ENCODE results near the gene SLC11A1.

The SLC11A1 gene

DNA sequence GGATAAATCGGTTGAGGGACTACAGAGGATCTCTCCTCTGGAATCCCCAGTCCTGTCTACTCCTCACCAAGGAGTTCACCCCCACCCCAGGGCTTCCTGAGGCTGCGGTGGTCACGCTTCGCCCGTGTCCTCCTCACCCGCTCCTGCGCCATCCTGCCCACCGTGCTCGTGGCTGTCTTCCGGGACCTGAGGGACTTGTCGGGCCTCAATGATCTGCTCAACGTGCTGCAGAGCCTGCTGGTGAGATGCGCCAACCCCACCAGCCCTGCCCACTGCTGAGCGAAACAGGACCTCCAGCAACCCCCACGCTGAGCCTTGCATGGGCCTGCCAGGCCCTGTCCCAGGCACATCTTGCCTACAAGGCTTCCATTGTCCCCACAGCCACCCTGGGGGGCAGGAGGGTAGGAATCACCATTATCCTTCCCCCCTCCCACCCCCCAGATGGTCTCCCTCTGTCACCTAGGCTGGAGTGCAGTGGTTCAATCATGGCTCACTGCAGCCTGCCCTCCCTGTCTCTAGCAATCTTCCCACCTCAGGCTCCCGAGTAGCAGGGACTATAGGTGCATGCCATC is 10.9 kb downstream of the SLC11A1 start:
- DNase-seq (ENCODE audit: low read depth in 2 of 3, low spot score in 2 of 3): no peak

DNA sequence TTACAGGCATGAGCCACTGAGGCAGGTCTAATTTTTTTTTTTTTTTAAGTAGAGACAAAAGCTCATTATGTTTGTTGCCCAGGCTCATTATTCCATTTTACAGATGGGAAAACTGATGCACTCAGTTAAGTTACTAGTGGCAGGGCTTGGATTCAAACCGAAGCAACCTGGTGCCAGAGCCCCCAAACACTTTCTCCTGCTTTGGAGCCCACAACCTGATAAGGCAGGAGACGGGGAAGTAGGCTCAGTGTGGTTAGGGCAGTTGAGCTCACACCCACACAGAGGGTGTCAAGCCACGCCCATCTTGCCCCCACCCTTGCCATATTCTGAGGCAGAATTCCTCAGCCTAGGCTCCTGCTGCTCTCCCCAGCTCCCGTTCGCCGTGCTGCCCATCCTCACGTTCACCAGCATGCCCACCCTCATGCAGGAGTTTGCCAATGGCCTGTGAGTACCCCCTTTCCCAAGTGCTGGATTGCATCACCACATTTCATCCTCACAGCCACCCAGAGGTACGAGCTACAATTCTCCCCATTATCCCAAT is 11.7 kb downstream of the SLC11A1 start:
- no peak for DNase-seq (ENCODE audit: low read depth in 2 of 3, low spot score in 2 of 3)

DNA sequence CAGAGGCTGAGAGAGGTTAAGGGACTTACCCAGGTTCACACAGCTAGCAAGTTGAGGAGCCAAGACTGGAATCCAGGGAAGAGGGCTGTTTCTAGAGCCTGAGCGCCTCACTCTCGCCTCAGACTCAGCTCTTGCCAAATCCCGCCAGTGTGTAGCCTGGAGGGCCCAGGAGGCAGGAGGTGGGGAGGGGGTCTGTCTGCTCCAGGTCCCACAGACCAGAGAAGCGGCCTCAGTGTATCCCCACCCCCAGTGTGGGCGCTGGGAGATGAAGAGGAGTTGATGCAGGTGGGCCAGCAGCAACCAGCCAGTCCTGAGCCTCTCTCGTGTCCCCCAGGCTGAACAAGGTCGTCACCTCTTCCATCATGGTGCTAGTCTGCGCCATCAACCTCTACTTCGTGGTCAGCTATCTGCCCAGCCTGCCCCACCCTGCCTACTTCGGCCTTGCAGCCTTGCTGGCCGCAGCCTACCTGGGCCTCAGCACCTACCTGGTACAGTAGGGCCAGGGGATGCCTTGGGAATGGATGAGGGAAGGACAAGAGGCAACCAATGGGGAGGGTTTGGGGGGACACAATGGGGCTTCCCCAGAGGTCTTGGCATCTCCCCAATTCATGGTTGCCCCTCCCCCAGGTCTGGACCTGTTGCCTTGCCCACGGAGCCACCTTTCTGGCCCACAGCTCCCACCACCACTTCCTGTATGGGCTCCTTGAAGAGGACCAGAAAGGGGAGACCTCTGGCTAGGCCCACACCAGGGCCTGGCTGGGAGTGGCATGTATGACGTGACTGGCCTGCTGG is 12.4 kb downstream of the SLC11A1 start:
- no peak for DNase-seq (ENCODE audit: low read depth in 2 of 3, low spot score in 2 of 3)

DNA sequence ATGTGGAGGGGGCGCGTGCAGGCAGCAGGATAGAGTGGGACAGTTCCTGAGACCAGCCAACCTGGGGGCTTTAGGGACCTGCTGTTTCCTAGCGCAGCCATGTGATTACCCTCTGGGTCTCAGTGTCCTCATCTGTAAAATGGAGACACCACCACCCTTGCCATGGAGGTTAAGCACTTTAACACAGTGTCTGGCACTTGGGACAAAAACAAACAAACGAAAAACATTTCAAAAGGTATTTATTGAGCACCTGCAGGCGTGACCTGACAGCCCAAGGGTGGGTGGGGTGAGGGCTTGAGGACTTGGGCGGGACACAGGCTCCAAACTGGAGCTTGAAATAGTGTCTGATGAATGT is 13.0 kb downstream of the SLC11A1 start:
- DNase-seq (ENCODE audit: low read depth in 2 of 3, low spot score in 2 of 3): no peak

DNA sequence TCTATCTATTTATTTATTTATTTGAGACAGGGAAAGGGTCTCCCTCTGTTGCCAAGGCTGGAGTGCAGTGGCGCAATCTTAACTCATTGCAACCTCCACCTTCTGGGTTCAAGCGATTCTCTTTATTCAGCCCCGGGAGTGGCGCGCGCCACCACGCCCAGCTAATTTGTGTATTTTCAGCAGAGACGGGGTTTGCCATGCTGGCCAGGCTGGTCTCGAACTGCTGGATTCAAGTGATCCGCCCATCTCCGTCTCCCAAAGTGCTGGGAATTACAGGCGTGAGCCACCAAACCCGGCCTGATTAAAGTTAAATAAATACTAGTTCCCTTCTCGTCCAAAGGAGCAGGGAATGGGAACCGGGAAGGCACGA is 13.4 kb downstream of the SLC11A1 start:
- DNase-seq (ENCODE audit: low read depth in 2 of 3, low spot score in 2 of 3): no peak

DNA sequence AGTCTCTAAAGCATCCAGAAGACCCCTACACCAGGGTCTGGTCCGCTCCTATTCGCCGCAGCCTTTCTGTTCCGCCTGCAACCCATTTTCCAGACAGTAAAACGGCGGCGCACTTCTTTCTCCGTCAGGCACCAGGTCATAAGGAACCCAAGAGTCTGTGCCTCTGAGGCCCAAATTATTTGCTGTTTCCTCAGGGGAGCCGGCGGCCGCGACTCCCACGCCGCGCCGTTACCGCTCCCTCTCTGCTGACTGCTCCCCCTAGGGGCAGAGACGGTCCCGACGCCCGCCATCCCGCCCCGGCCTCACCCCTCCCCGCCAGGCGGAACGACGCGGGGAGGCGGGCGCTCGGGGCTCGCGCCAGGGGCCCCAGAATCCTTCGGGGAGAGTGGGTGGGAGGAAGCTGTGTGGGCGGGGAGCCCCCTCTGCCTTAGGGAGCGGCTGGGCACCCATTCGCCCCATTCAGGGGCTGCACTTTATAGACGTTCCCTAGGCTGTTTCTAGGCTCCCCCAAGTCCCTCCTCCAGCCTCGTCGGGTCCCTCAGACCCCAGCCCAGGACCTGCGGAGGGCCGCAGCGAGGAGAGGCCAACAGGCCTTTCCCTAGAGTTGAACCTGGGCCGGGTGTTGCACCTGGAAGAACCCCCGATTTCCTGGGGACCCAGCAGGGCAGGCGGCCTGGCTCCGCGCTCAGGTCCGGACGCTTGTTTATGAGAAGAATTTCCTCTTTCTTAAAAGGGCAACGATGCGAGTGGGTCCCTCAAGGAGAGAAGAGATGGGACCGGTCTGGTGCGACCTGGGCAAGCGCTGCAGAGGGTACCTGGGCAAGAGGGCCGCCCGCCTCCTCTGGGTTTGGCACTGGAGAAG is 14.0 kb downstream of the SLC11A1 start:
- peak; percentile 76 to 87 (median 83) for DNase-seq (ENCODE audit: low read depth in 2 of 3, low spot score in 2 of 3)

DNA sequence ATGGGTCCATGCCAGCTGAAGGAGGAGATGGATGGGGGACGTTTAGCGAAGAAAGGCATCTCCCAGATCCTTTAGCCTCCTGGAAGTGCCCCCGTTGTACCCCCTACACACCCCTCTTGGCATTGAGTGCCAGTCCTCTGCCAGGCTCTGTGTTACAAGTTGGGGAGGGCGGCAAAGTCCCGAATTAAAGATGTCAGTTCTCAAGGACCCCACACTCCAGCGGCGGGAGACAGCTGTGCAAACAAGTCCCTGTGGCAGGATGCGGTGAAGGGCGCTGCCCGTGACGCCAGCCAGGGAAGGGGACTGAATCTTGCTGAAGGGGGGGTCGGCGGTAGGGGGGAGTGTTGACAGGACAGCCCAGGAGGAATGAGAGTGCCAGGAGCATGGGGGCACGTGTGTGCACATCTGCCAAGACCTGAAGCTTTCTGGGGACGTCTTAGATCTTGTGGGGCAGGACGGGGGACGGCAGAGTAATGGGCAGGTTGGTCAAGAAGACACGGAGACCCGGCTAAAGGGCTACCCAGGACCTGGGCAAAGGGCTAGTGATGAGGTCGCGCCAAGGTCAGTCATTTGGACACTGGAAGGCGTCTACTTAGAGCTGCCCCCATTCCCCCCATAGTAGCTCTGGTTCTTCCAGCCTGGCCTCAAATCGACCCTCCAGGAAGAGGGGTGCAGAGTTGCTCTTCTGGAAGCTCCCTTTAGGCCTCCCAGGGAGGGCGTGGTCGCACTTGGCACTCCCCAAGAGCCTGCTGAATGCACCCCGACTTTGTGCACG is 14.8 kb downstream of the SLC11A1 start:
- no peak for DNase-seq (ENCODE audit: low read depth in 2 of 3, low spot score in 2 of 3)

DNA sequence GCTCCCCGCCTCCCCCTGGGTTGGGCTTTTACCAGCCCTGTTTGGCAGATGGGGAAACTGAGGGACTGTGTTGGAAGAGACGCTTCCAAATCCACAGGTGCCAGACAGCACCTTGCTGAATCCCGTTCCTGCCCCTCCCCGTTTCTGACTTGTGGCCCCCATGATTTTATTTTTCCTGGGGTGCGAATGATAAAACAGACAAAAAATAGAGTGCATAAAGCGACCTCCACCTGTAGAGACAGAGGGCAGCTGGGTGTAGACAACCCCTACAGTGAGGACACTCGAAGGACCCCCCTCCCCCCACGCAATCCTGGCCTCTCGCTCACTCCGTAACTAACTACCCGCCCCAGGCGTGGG is 15.4 kb downstream of the SLC11A1 start:
- no peak for DNase-seq (ENCODE audit: low read depth in 2 of 3, low spot score in 2 of 3)

DNA sequence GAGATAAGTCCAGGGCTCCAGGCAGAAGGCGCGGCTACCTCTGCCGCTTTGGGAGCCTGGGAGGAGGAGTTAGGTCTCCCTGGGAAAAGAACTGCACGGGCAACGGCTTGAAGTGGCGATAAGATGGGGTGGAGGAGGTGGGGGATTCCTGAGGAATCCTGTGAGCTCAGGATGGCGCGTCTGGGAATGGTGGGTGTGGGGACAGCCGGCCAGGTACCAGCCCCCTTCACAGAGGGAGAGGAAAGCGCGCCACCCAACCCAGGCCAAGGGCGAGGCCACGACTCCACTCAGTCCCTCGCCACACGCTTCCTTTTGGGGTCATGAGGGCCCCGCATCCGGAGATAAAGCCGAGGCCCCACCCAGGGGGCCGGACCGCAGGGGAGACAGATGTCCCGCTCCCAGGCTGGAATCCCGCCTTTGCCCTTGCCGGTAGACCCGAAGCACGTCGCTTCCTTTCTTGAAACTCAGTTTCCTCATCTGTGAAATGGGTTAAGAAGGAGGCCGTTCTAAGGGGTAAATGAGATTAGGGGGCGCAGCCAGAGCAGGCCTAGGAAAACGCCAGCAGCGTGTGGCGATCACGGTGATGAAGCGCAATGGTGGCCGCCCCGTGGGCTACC is 15.9 kb downstream of the SLC11A1 start:
- DNase-seq (ENCODE audit: low read depth in 2 of 3, low spot score in 2 of 3): peak in 2 of 3 experiments; percentile 36 to 41

DNA sequence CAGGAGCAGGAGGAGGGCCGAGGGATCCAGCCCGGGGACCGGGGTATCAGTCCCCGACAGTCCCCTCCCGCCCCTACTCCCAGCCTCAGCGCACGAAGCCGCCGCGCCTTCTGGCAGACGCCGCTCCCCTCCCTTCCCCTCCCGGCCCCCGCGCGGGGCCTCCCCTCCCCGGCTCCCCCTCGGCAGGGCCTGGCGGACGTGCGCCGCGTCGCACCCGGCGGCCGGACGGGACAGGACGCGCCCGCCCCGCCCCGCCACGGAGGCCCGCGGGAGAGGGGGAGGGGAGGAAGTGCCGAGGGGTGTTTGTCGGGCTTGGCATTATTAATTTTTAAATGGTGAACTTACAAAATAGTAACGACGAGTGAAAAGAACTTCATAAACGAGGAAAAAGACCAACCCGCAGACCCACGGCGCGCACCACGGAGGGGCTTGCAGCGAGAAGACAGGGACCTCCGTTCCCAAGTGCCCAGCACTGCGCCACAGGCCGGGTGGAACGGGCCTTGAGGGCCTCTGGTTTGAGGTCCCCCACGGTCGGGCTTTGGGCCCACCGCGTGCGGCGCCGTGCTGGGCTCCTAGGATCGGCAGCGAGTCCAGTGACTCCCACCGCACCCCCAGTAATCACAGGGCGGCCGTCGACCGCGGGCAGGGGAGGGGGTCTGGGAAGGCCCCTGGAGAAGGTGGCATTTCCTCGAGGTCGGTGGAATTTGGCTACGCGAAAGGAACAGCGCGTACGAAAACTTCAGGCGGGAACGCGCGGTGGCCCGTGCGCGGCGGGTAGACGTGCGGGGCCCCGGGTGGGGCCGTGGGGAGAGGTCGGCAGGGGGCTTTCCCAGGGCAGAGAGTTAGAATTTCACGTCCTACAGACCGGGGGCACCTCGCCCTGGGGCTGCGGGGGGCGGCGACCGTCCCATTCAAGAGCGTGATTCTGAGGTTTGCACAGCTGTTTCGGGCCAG is 16.6 kb downstream of the SLC11A1 start:
- peak in 2 of 3 experiments; percentile 36 to 37 for DNase-seq (ENCODE audit: low read depth in 2 of 3, low spot score in 2 of 3)

DNA sequence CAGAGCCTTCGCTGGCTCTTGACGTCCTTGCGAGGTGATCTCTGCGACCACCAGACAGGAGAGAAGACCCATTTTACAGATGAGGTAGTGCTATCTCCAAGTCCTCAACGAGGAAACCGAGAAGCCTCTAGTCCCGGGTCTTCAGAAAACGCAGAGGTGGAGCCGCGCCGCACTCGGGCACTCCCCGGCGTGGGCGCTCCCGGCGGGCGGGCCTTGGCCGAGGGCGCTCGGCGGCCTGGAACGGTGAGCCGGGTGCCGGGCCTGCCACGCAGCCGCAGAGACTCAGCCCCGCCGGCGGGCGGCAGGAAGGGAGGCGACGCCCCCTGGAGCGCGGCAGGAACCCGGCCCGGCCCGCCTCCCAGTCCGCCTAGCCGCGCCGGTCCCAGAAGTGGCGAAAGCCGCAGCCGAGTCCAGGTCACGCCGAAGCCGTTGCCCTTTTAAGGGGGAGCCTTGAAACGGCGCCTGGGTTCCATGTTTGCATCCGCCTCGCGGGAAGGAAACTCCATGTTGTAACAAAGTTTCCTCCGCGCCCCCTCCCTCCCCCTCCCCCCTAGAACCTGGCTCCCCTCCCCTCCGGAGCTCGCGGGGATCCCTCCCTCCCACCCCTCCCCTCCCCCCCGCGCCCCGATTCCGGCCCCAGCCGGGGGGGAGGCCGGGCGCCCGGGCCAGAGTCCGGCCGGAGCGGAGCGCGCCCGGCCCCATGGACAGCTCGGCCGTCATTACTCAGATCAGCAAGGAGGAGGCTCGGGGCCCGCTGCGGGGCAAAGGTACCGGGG is 17.5 kb downstream of the SLC11A1 start, which contains the start of gene CTDSP1:
Gene CTDSP1, plus strand, starts transcription at position 478 of the 776 bp plus-strand sequence. Its CDS starts 223 bp downstream, at position 701.
- DNase-seq (ENCODE audit: low read depth in 2 of 3, low spot score in 2 of 3): peak; percentile 77 to 89 (median 84)

DNA sequence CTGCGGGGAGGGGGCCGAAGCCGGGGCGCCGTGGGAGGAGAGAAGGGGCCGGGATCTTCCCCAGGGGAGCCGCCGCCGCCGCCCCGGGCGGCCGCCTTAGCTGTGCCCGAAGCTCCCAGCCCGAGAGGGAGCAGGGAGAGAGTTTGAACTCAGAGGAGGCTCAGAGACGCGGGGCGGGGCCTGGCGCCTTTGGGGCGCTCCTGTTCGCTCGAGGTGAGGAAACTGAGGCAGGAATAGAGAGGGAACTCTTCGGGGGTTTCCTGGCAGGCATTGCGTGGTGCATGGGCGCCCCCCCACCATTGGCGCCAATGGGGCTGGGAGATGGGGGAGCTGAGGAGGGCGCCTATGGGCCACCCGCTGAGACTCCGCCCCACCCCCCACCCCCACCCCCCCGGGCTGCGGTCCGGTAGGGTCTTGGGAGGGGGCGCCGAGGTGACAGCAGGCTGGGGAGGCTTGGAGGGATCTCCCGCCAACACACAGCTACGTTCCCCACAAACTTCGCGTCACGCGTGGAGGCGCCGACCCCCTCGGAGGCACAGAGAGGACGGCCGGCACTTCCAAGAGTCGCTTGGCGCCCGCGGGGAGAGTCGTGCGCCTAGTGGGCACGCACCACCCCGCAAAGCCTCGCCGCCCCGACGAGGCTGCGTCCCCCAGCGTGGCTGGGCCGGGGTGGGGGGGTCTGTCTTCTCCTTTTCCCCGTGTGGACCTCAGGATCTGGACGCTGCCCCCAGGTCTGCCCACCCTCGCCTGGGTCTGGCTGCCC is 18.3 kb downstream of the SLC11A1 start:
- DNase-seq (ENCODE audit: low read depth in 2 of 3, low spot score in 2 of 3): no peak

DNA sequence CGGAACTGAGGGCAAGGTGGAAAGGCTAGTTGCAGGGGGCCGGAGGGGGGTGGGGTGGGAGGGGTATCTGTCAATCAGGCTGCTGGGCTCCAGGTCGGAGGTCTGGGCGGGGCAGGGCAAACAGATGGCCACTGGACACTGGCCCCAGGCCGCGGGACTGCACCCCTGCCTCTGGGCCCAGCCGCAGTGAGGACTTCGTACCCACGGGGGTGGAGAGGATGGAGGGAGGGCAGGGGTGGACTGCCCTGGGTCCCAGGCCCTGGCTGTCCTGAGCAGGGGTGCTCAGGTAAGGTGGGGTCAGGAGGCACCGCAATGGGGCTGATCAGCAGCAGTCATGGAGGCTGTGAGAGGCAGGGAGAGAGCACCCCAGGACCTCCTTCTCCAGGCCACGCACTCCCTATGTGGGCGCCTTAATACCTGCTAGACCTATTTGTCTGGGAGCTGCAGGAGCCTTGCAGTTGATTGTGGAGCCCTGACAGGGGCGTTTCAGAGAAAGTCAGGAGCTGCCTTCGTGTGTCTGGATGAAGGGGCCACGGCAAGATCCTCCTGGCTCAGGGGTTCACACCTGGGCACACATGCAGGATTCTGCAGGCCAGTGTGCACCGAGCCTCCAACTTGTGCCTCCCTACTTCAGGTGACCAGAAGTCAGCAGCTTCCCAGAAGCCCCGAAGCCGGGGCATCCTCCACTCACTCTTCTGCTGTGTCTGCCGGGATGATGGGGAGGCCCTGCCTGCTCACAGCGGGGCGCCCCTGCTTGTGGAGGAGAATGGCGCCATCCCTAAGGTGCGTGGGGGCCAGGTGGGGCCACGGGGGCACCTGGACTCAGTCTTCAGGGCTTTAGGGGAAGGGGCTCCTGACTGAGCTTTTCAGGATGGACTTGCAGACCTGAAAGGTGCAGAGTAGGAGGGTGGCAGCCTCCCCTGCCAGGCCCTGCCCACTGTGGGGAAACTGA is 19.1 kb downstream of the SLC11A1 start:
- DNase-seq (ENCODE audit: low read depth in 2 of 3, low spot score in 2 of 3): no peak

DNA sequence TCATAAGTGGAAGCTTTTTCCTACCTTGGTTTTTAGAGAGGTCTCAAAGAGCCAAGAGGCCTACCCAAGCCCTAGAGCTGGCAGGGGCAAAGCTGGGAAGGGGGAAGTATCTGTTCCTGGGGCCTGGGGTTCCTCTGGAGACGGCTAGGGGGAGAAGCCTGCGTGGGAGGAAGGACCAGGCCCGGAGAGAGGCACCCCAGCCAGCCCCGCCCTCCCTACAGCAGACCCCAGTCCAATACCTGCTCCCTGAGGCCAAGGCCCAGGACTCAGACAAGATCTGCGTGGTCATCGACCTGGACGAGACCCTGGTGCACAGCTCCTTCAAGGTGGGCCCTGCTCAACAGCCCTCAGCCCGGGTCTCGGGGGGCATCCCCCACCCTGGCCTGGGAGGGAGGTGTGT is 19.8 kb downstream of the SLC11A1 start:
- DNase-seq (ENCODE audit: low read depth in 2 of 3, low spot score in 2 of 3): no peak

DNA sequence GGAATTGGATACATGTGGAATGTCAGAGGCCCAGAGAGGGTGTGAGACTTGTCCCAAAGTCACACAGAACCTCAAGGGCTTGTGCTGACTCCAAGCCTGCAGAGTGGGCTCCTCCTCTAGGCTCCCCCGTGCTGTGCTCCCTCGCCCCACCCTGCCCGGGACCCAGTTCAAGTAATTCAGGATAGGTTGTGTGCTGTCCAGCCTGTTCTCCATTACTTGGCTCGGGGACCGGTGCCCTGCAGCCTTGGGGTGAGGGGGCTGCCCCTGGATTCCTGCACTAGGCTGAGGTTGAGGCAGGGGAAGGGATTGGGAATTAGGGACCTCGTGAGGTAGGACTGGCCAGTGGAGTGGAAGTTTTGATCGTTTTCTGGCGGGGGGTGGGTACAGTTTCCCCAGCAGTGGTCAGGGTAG is 20.4 kb downstream of the SLC11A1 start:
- DNase-seq (ENCODE audit: low read depth in 2 of 3, low spot score in 2 of 3): no peak

DNA sequence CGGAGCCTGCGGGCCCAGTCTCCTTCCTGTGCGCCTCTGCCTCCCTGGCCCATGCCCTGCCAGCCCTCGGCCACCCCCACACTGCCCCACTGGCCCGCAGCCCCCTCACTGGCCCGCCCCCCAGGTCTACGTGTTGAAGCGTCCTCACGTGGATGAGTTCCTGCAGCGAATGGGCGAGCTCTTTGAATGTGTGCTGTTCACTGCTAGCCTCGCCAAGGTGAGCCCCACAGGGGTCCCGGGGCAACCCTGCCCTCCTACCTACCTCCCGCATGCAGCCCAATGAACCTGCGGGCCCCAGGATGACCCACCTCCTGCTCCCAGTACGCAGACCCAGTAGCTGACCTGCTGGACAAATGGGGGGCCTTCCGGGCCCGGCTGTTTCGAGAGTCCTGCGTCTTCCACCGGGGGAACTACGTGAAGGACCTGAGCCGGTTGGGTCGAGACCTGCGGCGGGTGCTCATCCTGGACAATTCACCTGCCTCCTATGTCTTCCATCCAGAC is 20.9 kb downstream of the SLC11A1 start:
- DNase-seq (ENCODE audit: low read depth in 2 of 3, low spot score in 2 of 3): no peak

DNA sequence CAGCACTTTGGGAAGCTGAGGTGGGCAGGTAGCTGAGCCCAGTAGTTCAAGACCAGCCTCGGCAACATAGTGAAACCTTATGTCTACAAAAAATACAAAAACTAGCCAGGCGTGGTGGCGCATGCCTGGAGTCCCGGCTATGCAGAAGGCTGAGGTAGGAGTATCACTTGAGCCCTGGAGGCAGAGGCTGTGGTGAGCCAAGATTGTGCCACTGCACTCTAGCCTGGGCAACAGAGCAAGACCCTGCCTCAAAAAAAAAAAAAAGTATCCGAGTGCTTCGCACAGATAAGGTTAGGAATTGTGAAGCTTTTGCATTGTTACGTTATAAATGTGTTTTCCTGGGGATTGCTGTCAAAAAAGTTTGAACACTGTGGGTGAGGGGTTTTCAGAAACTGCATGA is 21.7 kb downstream of the SLC11A1 start:
- no peak for DNase-seq (ENCODE audit: low read depth in 2 of 3, low spot score in 2 of 3)

Data from activated CD8-positive, alpha-beta memory T cell treated with anti-CD3 and anti-CD28 coated beads for 48 hours (primary cell).